ENCODE results near the gene FKBP1B.
A peak's percentile ranks its signal among the peaks of the same experiment; 100 is the strongest.
"Not testable (repeated sequence)": the region's sequence is repeated elsewhere in the genome, so short reads cannot be mapped to it uniquely, and the experiment has no call there.

FKBP1B gene
- 0.53 to 1.8 (median 1.2) reads per million in 4 experiments for total RNA-seq

DNA sequence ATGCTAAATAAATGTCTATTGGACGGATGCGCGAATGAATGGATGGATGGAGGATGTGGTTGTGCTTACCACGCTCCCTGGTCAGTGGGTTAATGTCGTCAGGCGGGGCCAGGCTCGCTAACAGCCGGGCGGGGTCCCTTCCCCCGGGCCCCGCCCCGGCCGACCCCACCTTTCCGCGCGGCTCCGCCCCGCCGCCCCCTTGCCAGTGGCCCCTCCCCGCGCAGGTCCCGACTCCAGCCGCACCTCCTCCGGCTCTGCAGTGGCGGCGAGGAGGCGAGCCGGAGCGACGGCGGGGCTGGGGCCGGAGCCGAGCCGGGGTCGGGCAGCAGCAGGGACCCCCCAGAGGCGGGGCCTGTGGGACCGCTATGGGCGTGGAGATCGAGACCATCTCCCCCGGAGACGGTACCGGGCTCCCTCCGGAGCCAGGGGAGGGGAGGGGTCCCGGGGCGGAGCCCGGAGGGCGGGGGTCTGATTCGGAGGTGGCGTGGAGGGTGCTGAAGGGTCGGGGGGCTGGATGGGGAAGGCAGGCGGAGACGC, at the start of gene FKBP1B:
Gene FKBP1B, plus strand, starts transcription at position 257 of the 537 bp plus-strand sequence. Its CDS starts 109 bp downstream, at position 366.
- DNase-seq: peak; percentile 33

- no peak for DNase-seq
These were observed 41.8 kb upstream of the FKBP1B start for GRCh38 chr2:24007693-24008092.

- DNase-seq: no peak
These were observed 40.7 kb upstream of the FKBP1B start for GRCh38 chr2:24008672-24009366.

- no peak for DNase-seq
These were observed 40.2 kb upstream of the FKBP1B start for GRCh38 chr2:24009367-24009679.

GRCh38 chr2:24009680-24010476, 39.7 kb upstream of the FKBP1B start, which contains the start of gene MFSD2B:
Gene MFSD2B, plus strand, starts transcription at chr2:24010085. Its CDS starts 12 bp downstream, at chr2:24010097.
- DNase-seq: no peak

DNA sequence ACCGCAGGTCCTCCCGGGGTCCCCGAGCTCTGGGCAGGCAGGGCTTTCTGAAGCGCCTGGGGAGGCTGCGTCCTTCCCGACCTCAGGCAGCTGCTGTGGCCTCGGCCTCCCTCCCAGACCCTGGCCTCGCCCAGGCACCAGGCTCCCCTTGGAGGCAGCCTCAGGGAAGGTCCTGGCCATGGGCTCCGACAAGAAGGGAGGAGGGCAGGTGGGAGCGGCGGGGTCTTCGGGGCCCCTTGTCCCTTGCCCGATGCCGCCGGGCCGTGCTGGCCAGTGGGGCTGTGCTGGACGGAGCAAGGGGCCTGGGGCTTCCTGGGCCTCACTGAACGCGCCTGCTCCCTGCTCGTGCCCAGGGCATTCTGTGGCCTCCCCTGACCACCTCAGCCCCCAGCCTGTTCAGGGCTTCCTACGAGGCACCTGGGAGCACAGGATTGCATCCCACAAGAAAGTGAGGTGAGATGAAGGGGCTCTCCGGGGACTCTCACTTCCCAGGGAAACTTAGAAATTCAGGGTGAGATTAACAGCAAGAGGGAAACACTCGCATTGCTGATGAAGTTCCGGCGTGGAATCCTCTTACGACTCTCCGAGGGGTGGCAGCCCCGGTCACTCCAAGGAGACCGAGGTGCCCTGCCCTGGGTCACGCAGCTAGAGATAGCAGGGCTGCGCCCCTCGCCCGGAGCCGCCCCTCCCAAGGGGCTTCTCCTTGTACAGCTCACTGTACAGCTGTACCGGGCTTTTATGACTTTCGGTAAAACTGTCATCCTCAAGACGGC, 38.9 kb upstream of the FKBP1B start:
- no peak for DNase-seq

DNA sequence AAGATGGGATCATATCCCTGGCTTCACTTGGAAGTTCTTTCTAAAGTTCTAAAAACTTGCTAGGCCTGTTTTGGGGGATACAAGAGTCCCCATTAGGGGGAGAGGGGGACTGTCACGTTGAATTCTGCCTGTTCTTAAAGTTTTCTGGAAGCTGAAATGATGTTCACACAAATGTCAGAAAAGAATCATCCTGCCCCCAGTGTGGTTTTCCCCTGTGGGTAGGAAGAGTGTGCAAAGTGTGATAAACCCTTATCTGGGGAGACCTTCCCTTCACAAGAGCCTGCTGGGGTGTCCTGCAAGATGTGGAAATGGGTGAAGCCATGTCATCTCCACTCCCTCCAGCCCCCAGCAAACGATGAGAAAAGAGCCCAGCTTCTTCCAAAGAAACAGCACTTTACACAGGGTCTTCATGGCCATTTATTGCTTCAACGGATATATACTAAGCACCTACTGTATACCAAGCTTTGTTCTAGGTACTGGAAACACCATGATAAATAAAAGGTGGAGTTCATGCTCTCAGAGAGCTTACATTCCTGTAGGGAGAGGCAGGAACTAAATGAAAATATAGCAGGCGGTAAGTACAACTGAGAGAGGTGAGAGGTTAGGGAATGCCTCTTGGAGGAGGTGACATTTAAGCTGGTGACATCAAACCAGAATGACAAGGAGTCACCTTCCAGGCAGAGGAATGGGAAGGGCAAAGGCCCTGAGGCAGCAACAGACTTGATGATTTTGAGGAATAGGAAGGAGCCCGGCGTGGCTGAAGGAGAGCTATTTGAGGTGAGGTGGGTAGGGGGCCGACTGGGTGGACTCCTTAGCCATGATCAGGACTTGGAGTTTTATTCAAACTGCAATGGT, 38.1 kb upstream of the FKBP1B start:
- no peak for DNase-seq

- DNase-seq: no peak
These were observed 36.9 kb upstream of the FKBP1B start for GRCh38 chr2:24012521-24013188.

- DNase-seq: not testable (repeated sequence)
These were observed 34.6 kb upstream of the FKBP1B start for GRCh38 chr2:24014902-24015301.

DNA sequence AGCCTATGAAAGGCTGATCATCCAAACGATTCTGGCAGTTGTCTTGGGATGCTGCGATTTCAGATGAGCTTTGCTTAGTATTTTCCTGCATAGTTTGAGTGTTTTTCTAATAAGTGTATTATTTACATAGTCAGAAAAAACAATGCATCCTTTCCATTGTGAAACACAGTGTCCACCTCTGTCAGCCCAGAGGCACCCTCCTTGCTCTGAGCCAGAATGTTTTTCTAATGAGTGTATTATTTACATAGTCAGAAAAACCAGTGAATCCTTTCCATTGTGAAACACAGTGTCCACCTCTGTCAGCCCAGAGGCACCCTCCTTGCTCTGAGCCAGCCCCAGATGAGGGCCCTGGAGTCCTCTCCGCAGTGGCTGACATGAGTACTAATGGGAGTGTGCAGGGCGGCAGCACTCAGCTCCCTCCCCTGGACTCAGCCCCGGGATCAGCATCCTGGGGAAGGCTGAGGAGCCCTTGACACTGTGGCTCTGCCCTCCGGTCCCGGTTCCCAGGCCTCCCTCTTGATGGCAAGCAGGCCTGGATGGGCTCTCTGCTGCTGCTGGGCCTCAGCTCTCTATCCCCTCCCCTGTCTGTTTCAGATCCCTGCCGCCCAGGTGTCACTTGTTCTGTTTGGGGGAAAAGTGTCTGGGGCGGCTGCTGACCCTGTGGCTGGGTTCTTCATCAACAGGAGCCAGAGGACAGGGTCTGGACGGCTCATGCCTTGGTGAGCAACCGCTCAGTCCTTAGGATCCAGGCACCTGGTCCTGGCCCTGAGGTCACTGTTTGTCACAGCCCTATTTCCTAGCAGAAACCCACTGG, 33.8 kb upstream of the FKBP1B start:
- no peak for DNase-seq

- no peak for DNase-seq
These were observed 33.2 kb upstream of the FKBP1B start for GRCh38 chr2:24016376-24016761.

- no peak for DNase-seq
These were observed 32.5 kb upstream of the FKBP1B start for GRCh38 chr2:24016853-24017703.

GRCh38 chr2:24017711-24018110, 31.8 kb upstream of the FKBP1B start:
- DNase-seq: no peak

DNA sequence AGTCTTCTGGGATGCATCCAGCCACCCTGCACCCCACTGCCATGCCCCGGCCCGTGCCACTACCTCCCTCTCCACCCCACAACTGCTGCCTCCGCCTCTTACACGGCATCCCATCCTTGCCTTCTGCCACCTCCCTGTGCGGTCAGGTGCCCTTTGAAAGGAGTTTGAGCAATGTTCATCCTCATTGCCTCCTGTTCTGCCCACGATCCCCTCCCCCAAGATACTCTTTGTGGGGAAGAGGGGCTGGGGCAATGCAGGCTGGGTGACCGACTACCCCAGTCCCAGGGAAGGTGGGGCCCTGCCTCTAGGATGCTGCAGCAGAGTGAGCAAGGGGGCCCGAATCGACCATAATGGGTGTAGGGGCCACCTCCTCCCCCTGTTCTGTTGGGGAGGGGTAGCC, 31.3 kb upstream of the FKBP1B start:
- DNase-seq: no peak

DNA sequence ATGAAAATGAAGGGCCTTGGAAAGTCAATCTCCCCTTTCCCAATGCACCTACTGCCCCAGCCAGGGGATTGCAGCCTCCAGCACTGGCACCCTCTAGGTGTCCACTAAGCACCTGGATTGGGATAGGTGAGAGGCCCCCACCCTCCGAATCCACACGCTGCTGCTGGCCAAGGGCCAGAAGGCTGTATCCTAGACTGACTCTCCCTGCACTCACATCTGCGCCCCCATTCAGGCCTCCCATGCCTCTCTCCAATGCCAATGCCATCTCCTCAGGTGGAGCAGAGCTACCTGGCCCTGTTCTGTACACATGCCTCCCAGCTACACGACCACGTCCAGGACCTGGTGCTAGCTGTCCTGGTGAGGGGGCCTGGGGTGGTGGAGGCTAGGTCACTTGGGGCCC, 29.8 kb upstream of the FKBP1B start:
- no peak for DNase-seq

- DNase-seq: no peak
These were observed 29.3 kb upstream of the FKBP1B start for GRCh38 chr2:24020244-24020643.

GRCh38 chr2:24021122-24021998, 28.2 kb upstream of the FKBP1B start:
- DNase-seq: no peak

GRCh38 chr2:24022324-24022974, 27.1 kb upstream of the FKBP1B start:
- no peak for DNase-seq

Data from effector CD8-positive, alpha-beta T cell (primary cell).